B cell (primary cell): ENCODE measurements around the gene PDK2. TPM values are rescaled to one million over a fixed set of nuclear protein-coding genes. Genes with fewer than 3 reads are reported as not detected.

Experiments used
- ATAC-seq: fragments of 200-7000 bp; cut with Tn5 transposase; one replicate; pipeline ENCODE4 v1.10.0; 2021; ENCODE audit warnings: low read depth, mild to moderate bottlenecking, moderate number of reproducible peaks, moderate library complexity
- CTCF ChIA-PET: fragments of 350-600 bp; sonication (Branson Sonifier 250); formaldehyde crosslinking; loops from one replicate; lab custom pipeline; 2021; ENCODE audit warnings: antibody characterized with exemption, inconsistent platforms; lab: Charles Lee
- POLR2A ChIA-PET: fragments of 350-600 bp; sonication (Branson Sonifier 250); formaldehyde crosslinking; loops from one replicate; lab custom pipeline; 2021; ENCODE audit warnings: antibody characterized with exemption; lab: Charles Lee
- DNase-seq: peaks from one replicate; pipeline ENCODE4 v3.0.0; 2013
- H2AFZ ChIP-seq: 2 replicates; pipeline ENCODE4 v1.6.1; 2012; ENCODE audit warnings: mild to moderate bottlenecking, low read depth, low read length; ENCODE audit not compliant: insufficient read depth, poor library complexity, severe bottlenecking
- H3K27ac ChIP-seq, 2 donors: 1 replicate in 1 of 2; 2 replicates in 1 of 2; pipeline ENCODE4 v1.5.1; 2012 to 2013; ENCODE audit warnings: low read length in 2 of 2, mild to moderate bottlenecking in 2 of 2, moderate library complexity in 1 of 2
- H3K27me3 ChIP-seq, 4 experiments: fragments of 200-600 bp in 1 of 4; sonication (generic) in 1 of 4; replicated peaks in 1 of 4; 1 replicate in 2 of 4; 2 replicates in 2 of 4; pipeline versions ENCODE4 v1.6.1 to v1.7.0; 2013 to 2016; ENCODE audit warnings: low read length in 3 of 4, mild to moderate bottlenecking in 2 of 4, mixed read lengths in 1 of 4, moderate library complexity in 1 of 4; ENCODE audit not compliant: insufficient read depth in 4 of 4, control insufficient read depth in 3 of 4; ENCODE audit errors: control extremely low read depth in 1 of 4
- H3K36me3 ChIP-seq, 2 experiments: replicated peaks in 1 of 2; 1 replicate in 1 of 2; 2 replicates in 1 of 2; pipeline versions ENCODE4 v1.6.1 to v1.7.1; 2013; ENCODE audit warnings: low read length in 1 of 2; ENCODE audit not compliant: insufficient read depth in 2 of 2, control insufficient read depth in 1 of 2; ENCODE audit errors: control extremely low read depth in 1 of 2, extremely low read depth in 1 of 2
- H3K4me1 ChIP-seq, 2 donors: fragments of 200-600 bp in 1 of 2; sonication (generic) in 1 of 2; 1 replicate in 1 of 2; 2 replicates in 1 of 2; pipeline versions ENCODE4 v1.5.1 to v1.6.1; 2013 to 2017; ENCODE audit warnings: low read length in 2 of 2; ENCODE audit not compliant: control insufficient read depth in 2 of 2, insufficient read depth in 2 of 2
- H3K4me2 ChIP-seq: replicated peaks from 2 replicates; pipeline ENCODE3; 2012; ENCODE audit warnings: mild to moderate bottlenecking, low read depth, low read length; ENCODE audit not compliant: poor library complexity, severe bottlenecking
- H3K4me3 ChIP-seq, 5 experiments: fragments of 200-600 bp in 1 of 5; sonication (generic) in 1 of 5; 1 replicate in 3 of 5; 2 replicates in 2 of 5; pipeline versions ENCODE4 v1.5.1 to v1.7.0; 2011 to 2016; ENCODE audit warnings: low read length in 4 of 5, mild to moderate bottlenecking in 4 of 5, low read depth in 2 of 5, control low read depth in 1 of 5, moderate library complexity in 1 of 5; ENCODE audit not compliant: insufficient read depth in 1 of 5; ENCODE audit errors: control extremely low read depth in 1 of 5, extremely low read depth in 1 of 5
- H3K79me2 ChIP-seq: fragments of 200-600 bp; sonication (generic); one replicate; pipeline ENCODE4 v1.6.0; 2016; ENCODE audit warnings: low read length; ENCODE audit not compliant: control insufficient read depth, insufficient read depth
- H3K9ac ChIP-seq: fragments of 200-600 bp; sonication (generic); 2 replicates; pipeline ENCODE4 v1.6.1; 2017; ENCODE audit warnings: mild to moderate bottlenecking, low read length, moderate library complexity
- H3K9me3 ChIP-seq, 3 donors: one replicate each; pipeline versions ENCODE4 v1.6.1 to v1.7.1; 2013; ENCODE audit warnings: low read length in 2 of 3; ENCODE audit not compliant: control insufficient read depth in 2 of 3, insufficient read depth in 1 of 3; ENCODE audit errors: control extremely low read depth in 1 of 3
- H4K20me1 ChIP-seq: 2 replicates; pipeline ENCODE4 v1.6.0; 2012; ENCODE audit warnings: mild to moderate bottlenecking, low read length; ENCODE audit not compliant: insufficient read depth, control insufficient read depth, poor library complexity, severe bottlenecking
- H3K27ac Mint-ChIP-seq: one replicate; pipeline ENCODE4 v1.8.0; 2021; ENCODE audit warnings: mixed read lengths
- H3K27me3 Mint-ChIP-seq: one replicate; pipeline ENCODE4 v1.8.0; 2021; ENCODE audit warnings: mixed read lengths
- H3K4me1 Mint-ChIP-seq: one replicate; pipeline ENCODE4 v1.8.0; 2021; ENCODE audit warnings: mixed read lengths
- H3K4me3 Mint-ChIP-seq: one replicate; pipeline ENCODE4 v1.8.0; 2021; ENCODE audit warnings: mixed read lengths
- H3K9me3 Mint-ChIP-seq: one replicate; pipeline ENCODE4 v1.8.0; 2022; ENCODE audit warnings: mixed read lengths; ENCODE audit not compliant: insufficient read depth
- CTCF ChIP-seq: fragments of 200-600 bp; IDR thresholded peaks from one replicate; pipeline ENCODE4 v1.8.0; 2022; ENCODE audit warnings: antibody characterized with exemption, mild to moderate bottlenecking
- EZH2 ChIP-seq: IDR thresholded peaks from 2 replicates; pipeline ENCODE4 v1.6.1; 2012; ENCODE audit warnings: borderline replicate concordance, low read depth, mild to moderate bottlenecking, moderate library complexity, low read length; ENCODE audit not compliant: insufficient read depth, poor library complexity, severe bottlenecking
- WGBS: methylation state at CpG from one replicate; pipeline ENCODE4 v1.1.5; 2013; ENCODE audit warnings: missing lambda C conversion rate; ENCODE audit not compliant: insufficient coverage; 5-methylcytosine and 5-hydroxymethylcytosine counted together
- intact Hi-C: fragments of 100-400 bp; cut with micrococcal nuclease; formaldehyde crosslinking; loops from one replicate; pipeline ENCODE4 v1.10.0; 2022
- polyA plus RNA-seq: library from polyadenylated mRNA; depleted of rRNA; stranded (reverse); fragments of >200 nt; gene quantifications from 2 replicates; pipeline ENCODE4 v1.2.3, GENCODE V29; 2012
- total RNA-seq, 2 donors: library from RNA; stranded (reverse); fragments of 120-200 nt in 1 of 2; gene quantifications; 1 replicate in 1 of 2; 2 replicates in 1 of 2; pipeline versions ENCODE4 v1.2.3 to v1.2.4, GENCODE V29; 2013 to 2022

PDK2 gene
- total and polyA plus RNA-seq, 2 donors (not counting 1 experiment from before 2014, with no cell fraction given): 35.2 to 73.2 TPM

- Mint-ChIP-seq H3K9me3 (no peaks in the 10 kb centered on the region), H3K4me1 (peaks cover 81% of the 10 kb centered on the region), H3K4me3 (peak overlapping the region; percentile 100), H3K27me3 (no peaks in the 10 kb centered on the region), H3K27ac (peak overlapping the region; percentile 98)
- TF ChIP-seq CTCF: no peak
- no peak for TF ChIP-seq EZH2
- peak overlapping the region; percentile 31 to 94 for H3K27ac ChIP-seq
- WGBS: 77% methylated on average over 16 of the region's 16 CpGs
- peak overlapping the region; percentile 92 for H3K4me2 ChIP-seq
- H3K36me3 ChIP-seq: peaks cover 0 to 63% of the 10 kb centered on the region in 2 experiments
- H3K79me2 ChIP-seq: peaks cover 92% of the 10 kb centered on the region
- no peaks in the 10 kb centered on the region for H3K9me3 ChIP-seq
- peaks cover 95% of the 10 kb centered on the region for H4K20me1 ChIP-seq
- H3K9ac ChIP-seq: peak overlapping the region; percentile 95
- H3K4me3 ChIP-seq: peak overlapping the region in 3 of 5 experiments; percentile 82 to 97 (median 85)
- DNase-seq: no peak
- POLR2A ChIA-PET: interaction anchor here (0.8 to 1.4 kb wide), 2 partner anchors 13 to 50 kb away, joined by 3 read pairs; partner anchors contain the start of gene PDK2
- ATAC-seq: no peak
- H3K4me1 ChIP-seq: peaks cover 69 to 79% of the 10 kb centered on the region in 2 donors
- no peaks in the 10 kb centered on the region for H3K27me3 ChIP-seq
- H2AFZ ChIP-seq: no peak overlapping the region
- intact Hi-C loops: no loop called here
- CTCF ChIA-PET: interaction anchor here (1.1 to 5.1 kb wide), 8 partner anchors 10 to 51 kb away, joined by 4 to 59 read pairs (median 6); no protein-coding TSS in a partner anchor
Measured at GRCh38 chr17:50144845-50145531, 49.8 kb downstream of the PDK2 start.
